Heart left ventricle (tissue), 13 donors: ENCODE data around the gene ANK3.

ENCODE experiments used
- CTCF ChIP-seq, 12 donors: fragments of 200-600 bp; sonication (generic) in 4 of 12; IDR thresholded peaks; one replicate each; pipeline versions ENCODE4 v1.5.0 to v1.8.0; 2018 to 2022; ENCODE audit warnings: antibody characterized with exemption in 12 of 12, mild to moderate bottlenecking in 5 of 12
- POLR2A ChIP-seq, 2 donors: fragments of 450-650 bp; IDR thresholded peaks; one replicate each; pipeline ENCODE4 v1.6.1; 2017; ENCODE audit warnings: antibody characterized with exemption in 2 of 2, mild to moderate bottlenecking in 2 of 2, moderate library complexity in 2 of 2
- donor health status: ischemic (EF 13 %, LVEDD 7.1; RV severe dilation, severe dysfunction).
- donor health status: DM: no; HTN: yes; CAD: no.
- donor health status: DM: no; HTN: no; CAD: no.
- donor health status: ischemic (EF 25% LVEDD 6.9; RV normal size, moderate dysfunction).
- donor health status: ischemic (EF 25% LVEDD 5.7; RV mildly dilated, moderate dysfunction).
- donor health status: ischemic (EF 35%, LVEDD 5.7; RV mildly dilated, moderate dysfunction).
- donor health status: nonischemic (EF 11% LVEDD 7.7; RV severe dilation, severe dysfunction).
- donor health status: DM: yes; HTN: yes; CAD: no.
- donor health status: PGD.
- donor health status: ischemic (EF 29% LVEDD 5.4; RV normal size, mild dysfunction).
- donor health status: nonischemic (EF 23%, LVEDD 6.1; RV moderate dilation, normal function).

GRCh38 chr10:60188548-60188947 lies 201.1 kb downstream of the ANK3 start:
- TF ChIP-seq CTCF (IDR thresholded peaks at IDR 0.05) = no peak
- TF ChIP-seq POLR2A (IDR thresholded peaks at IDR 0.05) = no peak
